ENCODE results near the gene IL25.

IL25 gene

DNA sequence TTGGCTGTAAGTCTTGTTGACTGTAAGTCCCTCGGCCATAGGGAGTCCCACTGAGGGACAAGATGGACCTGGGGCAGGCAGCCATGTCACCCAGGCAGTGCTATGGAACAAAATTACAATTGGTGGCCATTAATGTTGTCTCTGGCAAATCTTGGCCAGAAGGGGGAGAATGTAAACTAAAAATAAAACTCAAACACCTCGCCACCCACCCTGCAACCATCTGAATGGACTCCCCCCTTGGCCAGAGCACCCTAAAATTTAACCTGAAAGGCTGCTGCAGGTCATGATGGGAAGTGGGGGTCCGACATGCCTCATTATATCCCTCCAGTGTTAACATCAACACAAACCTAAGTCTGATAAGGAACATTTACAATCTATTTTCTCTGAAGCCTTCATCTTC is 28.1 kb upstream of the IL25 start:
- Histone ChIP-seq H3K9me3 (ENCODE audit: insufficient read depth, low read depth, low read length) (peaks cover 4% of the 10 kb centered on the region; the same call in 1 of the 2 replicates), H3K4me3 (ENCODE audit: low read length, poor library complexity, severe bottlenecking) (no peak overlapping the region), H4K20me1 (ENCODE audit: insufficient read depth, low read length, poor library complexity, severe bottlenecking) (no peaks in the 10 kb centered on the region), H3K9ac (ENCODE audit: low read depth, low read length, poor library complexity, severe bottlenecking) (no peak overlapping the region), H2AFZ (ENCODE audit: low read length) (no peak overlapping the region; the same call in 1 of the 2 replicates), H3K4me2 (ENCODE audit: low read depth, low read length, poor library complexity, severe bottlenecking) (no peak overlapping the region), H3K9me2 (replicated peaks; ENCODE audit: low read depth, low read length) (no peaks in the 10 kb centered on the region), H3K79me2 (ENCODE audit: insufficient read depth, low read length) (no peaks in the 10 kb centered on the region), H3K36me3 (ENCODE audit: insufficient read depth, low read length) (no peaks in the 10 kb centered on the region), H3F3A (ENCODE audit: low read depth) (no peaks in the 10 kb centered on the region), H3K27me3 (ENCODE audit: insufficient read depth, low read length, poor library complexity, severe bottlenecking) (no peaks in the 10 kb centered on the region), H3K4me1 (ENCODE audit: insufficient read depth, low read length, poor library complexity, severe bottlenecking) (no peaks in the 10 kb centered on the region)
- TF ChIP-seq, protein P1, sequence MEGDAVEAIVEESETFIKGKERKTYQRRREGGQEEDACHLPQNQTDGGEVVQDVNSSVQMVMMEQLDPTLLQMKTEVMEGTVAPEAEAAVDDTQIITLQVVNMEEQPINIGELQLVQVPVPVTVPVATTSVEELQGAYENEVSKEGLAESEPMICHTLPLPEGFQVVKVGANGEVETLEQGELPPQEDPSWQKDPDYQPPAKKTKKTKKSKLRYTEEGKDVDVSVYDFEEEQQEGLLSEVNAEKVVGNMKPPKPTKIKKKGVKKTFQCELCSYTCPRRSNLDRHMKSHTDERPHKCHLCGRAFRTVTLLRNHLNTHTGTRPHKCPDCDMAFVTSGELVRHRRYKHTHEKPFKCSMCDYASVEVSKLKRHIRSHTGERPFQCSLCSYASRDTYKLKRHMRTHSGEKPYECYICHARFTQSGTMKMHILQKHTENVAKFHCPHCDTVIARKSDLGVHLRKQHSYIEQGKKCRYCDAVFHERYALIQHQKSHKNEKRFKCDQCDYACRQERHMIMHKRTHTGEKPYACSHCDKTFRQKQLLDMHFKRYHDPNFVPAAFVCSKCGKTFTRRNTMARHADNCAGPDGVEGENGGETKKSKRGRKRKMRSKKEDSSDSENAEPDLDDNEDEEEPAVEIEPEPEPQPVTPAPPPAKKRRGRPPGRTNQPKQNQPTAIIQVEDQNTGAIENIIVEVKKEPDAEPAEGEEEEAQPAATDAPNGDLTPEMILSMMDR (conservative IDR thresholded peaks at IDR 0.05; ENCODE audit: low read length): 0 out of 2 replicates have a peak, but pooled peaks have one; percentile 10
- TF ChIP-seq EZH2phosphoT487 (IDR thresholded peaks at IDR 0.05; ENCODE audit: borderline replicate concordance): no peak

DNA sequence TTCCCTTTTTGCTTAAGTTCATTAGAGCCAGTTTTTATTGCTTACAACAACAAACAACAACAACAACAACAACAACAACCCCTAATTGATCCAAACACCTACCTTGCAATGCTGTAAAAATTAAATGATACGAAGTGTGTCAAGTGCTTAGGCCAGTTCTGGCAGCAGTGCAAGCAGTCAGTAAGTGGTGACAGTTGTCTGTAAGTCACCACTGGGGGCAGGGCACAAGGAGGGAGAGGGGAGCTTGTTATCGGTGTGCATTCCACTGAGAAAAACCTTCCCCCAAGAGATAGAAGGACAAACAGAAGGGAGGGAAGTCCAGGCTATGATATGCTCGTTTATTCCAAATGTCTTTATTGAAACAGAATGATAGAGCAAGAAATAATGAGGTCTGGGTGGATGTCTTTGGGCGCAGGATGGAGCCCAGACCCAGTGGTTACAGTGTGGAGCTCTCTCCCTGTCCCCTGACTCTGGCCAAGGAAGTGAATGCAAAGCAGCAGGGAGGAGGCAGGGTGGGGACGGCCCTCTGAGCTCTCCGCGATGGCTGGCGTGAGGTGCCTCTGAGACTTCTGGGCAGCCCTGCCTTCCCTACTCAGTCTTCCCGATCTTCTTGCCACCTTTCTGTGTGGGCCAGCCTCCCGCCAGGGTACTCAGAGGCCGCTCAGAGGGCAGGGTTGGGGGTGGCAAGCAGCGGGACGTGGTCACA is 26.5 kb upstream of the IL25 start:
- Histone ChIP-seq H3F3A (ENCODE audit: low read depth) (no peaks in the 10 kb centered on the region), H3K27me3 (ENCODE audit: insufficient read depth, low read length, poor library complexity, severe bottlenecking) (no peaks in the 10 kb centered on the region), H3K4me2 (ENCODE audit: low read depth, low read length, poor library complexity, severe bottlenecking) (no peak overlapping the region), H3K4me1 (ENCODE audit: insufficient read depth, low read length, poor library complexity, severe bottlenecking) (no peaks in the 10 kb centered on the region), H3K79me2 (ENCODE audit: insufficient read depth, low read length) (no peaks in the 10 kb centered on the region), H3K36me3 (ENCODE audit: insufficient read depth, low read length) (no peaks in the 10 kb centered on the region), H4K20me1 (ENCODE audit: insufficient read depth, low read length, poor library complexity, severe bottlenecking) (no peaks in the 10 kb centered on the region), H3K4me3 (ENCODE audit: low read length, poor library complexity, severe bottlenecking) (no peak overlapping the region), H3K9ac (ENCODE audit: low read depth, low read length, poor library complexity, severe bottlenecking) (no peak overlapping the region), H3K9me3 (ENCODE audit: insufficient read depth, low read depth, low read length) (no peaks in the 10 kb centered on the region), H2AFZ (ENCODE audit: low read length) (no peak overlapping the region), H3K9me2 (replicated peaks; ENCODE audit: low read depth, low read length) (no peaks in the 10 kb centered on the region)
- no peak for TF ChIP-seq EZH2phosphoT487 (IDR thresholded peaks at IDR 0.05; ENCODE audit: borderline replicate concordance)
- TF ChIP-seq, protein P1 (conservative IDR thresholded peaks at IDR 0.05; ENCODE audit: low read length): peak; percentile 32; the same call in 1 of the 2 replicates

DNA sequence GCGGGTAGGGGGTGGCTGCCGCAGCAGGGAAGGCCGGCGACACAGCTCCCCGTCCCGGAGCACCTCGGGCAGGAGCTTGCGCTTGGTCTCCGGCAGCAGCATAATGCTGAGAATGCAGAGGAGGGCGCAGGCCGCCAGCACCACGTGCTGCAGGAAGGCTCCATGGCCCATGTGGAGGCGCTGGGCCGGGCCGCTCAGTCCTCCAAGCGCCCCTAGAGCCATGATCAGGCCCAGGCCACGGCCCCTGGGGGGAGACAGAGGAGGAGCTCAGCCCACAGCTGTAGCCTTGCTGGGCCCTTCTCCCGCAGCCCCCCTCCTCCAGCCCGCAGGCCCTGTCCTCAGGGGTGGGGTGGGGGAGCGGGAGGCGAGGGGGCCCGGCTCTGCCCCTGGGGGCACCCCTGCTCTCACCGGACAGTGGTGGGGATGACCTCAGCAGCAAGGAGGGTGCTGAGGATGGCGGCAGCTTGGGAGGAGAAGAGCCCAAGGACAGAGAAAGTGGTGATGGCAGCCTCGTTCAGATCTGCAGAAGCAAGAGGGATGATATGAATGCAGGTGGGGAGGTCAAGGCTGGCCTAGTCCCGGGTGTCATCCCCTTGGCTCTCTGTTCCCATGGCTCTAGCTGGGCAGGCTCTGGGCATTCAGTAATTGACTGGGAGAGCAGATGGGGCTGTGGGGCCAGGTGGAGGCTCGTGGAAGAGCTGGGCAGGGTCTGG is 25.8 kb upstream of the IL25 start:
- Histone ChIP-seq H3K4me3 (ENCODE audit: low read length, poor library complexity, severe bottlenecking) (no peak overlapping the region), H4K20me1 (ENCODE audit: insufficient read depth, low read length, poor library complexity, severe bottlenecking) (no peaks in the 10 kb centered on the region)
- TF ChIP-seq EZH2phosphoT487 (IDR thresholded peaks at IDR 0.05; ENCODE audit: borderline replicate concordance): no peak
- TF ChIP-seq, protein P1 (conservative IDR thresholded peaks at IDR 0.05; ENCODE audit: low read length): no peak

More for the DNA sequence above, 25.8 kb upstream of the IL25 start:
- Histone ChIP-seq H3K9me3 (ENCODE audit: insufficient read depth, low read depth, low read length) (no peaks in the 10 kb centered on the region), H3K9ac (ENCODE audit: low read depth, low read length, poor library complexity, severe bottlenecking) (no peak overlapping the region), H3K36me3 (ENCODE audit: insufficient read depth, low read length) (no peaks in the 10 kb centered on the region), H3K79me2 (ENCODE audit: insufficient read depth, low read length) (no peaks in the 10 kb centered on the region), H3K4me1 (ENCODE audit: insufficient read depth, low read length, poor library complexity, severe bottlenecking) (no peaks in the 10 kb centered on the region), H3F3A (ENCODE audit: low read depth) (no peaks in the 10 kb centered on the region), H2AFZ (ENCODE audit: low read length) (no peak overlapping the region), H3K4me2 (ENCODE audit: low read depth, low read length, poor library complexity, severe bottlenecking) (no peak overlapping the region), H3K27me3 (ENCODE audit: insufficient read depth, low read length, poor library complexity, severe bottlenecking) (peaks cover 6% of the 10 kb centered on the region), H3K9me2 (replicated peaks; ENCODE audit: low read depth, low read length) (no peaks in the 10 kb centered on the region)

Data from Loucy (cell line).